RPMI7951 (cell line): ENCODE measurements around the gene CWC25. TPM values are rescaled to one million over a fixed set of nuclear protein-coding genes. Genes with fewer than 3 reads are reported as not detected.
"Not testable (repeated sequence)": the region's sequence is repeated elsewhere in the genome, so short reads cannot be mapped to it uniquely, and the experiment has no call there.

Experiments
- DNase-seq: peaks from one replicate; pipeline ENCODE4 v3.0.0-alpha.2; 2012; ENCODE audit warnings: low read depth
- total RNA-seq: library from RNA; depleted of rRNA; stranded (reverse); fragments of >200 nt; shearing (Covaris generic); gene quantifications from 2 replicates; pipeline ENCODE4 v1.2.3, GENCODE V29; 2014; rRNA removed

The CWC25 gene
- total RNA-seq, 1 experiment from 2014 or later, result 7.6 TPM

GRCh38 chr17:38789185-38789584 is 35.9 kb downstream of the CWC25 start:
- peak; percentile 42 for DNase-seq

- not testable (repeated sequence) for DNase-seq
Observed at GRCh38 chr17:38787999-38788398, 37.1 kb downstream of the CWC25 start.

- DNase-seq, result no peak
Observed at GRCh38 chr17:38786372-38786771, 38.7 kb downstream of the CWC25 start.

DNA sequence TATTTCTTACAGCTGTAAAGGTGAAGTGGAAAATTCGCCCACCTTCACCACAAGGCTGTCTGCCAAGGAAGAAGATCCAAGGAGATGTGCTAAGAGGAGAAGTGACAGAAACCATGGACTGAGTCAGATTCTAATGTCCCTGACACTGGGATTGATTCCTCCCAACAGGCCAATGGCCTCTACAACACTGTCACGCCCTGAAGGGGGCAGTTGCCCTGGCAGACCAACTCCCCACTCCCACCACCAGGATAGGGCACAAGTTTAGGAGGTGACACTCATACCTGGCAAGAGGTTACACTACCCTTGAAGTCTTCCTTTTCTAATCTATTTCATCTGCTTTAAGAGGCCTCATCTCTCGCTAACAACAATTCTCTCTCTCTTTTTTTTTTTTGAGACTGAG is 41.9 kb downstream of the CWC25 start:
- DNase-seq, result no peak

DNA sequence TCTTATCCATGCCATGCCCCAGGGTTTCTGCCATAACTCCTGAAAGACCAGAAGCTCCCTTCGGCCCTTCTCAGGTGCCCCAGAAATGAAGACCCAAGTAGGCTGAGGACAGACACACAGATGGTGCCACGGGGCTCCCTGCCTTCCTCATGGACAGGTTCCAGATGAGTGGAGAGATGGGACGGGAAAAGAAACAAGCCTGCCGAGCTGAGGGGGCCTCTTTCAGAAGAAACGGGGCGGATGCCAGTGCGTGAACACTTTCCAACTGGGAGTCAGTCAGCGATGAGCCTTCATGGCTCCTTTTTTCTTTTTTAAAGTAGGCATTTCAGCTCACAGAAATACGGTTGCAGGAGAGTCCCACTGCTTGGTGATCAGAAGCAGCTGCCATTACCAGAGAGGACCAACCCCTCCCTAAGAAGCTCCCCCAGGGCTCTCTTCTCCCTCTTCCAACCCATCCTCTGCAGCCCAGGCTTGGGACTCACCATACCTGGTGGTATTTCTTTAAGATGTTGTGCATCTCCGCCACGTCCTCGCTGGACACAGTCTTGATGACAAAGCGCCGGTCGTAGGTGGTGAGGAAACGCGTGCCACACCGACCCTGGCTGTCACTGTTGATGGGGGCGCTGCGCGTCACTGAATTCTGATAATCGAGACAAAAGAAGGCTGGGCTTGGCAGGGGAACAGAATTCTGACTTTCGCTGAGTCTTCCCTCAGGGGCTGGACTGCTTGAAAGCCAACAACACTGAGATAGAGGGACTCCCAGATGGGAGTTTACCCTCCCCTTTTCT is 45.0 kb downstream of the CWC25 start:
- no peak for DNase-seq

DNA sequence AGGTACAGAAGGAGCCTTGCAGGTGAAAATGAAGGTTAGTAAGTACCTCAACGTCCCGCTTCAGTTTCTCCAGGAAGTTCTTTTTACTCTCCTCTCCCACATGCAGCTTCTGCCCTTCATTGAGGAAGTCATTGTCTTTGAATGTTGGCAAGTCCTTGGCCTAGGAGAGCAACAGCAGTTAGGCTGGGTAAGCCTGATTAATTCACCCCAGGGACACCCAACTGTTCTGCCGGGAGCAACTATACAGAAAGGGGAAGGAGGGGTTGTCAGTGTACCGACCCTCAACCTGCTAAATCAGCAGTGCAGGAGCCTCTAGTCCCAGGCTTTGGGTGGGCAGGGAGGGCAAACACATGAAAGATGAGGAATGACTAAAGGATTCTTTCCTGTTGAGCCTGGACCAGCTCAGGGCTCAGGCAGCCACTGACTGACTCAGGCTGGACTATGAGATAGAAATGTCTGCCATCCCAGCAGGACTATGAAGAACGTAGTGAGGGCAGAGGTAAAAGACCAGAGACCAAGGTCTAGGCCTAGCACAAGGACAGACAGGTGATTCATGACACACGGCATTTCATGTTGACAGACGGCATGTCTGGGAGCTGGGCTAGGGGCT is 47.4 kb downstream of the CWC25 start:
- DNase-seq, result no peak

- no peak for DNase-seq
Observed at GRCh38 chr17:38773258-38773657, 51.9 kb downstream of the CWC25 start.

- no peak for DNase-seq
Observed at GRCh38 chr17:38768417-38768816, 56.7 kb downstream of the CWC25 start.

- no peak for DNase-seq
Observed at GRCh38 chr17:38766341-38766740, 58.8 kb downstream of the CWC25 start.

DNA sequence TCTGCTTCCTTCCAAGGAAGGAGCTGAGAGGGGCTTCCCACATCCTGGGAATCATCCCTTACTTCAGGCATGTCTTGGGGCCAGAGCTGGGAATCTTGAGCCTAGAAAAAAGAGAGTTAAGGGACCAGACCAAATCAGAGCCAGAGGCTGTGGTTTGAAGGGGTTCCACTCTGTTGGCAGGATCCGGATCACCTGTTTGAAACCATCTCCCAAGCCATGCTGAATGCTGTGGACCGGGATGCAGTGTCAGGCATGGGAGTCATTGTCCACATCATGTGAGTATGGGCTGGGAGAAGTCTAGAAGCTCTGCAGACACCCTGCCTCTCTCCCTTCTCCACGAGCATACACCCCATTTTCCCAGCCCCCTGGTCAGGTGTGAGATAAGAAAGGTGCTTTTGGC is 62.9 kb downstream of the CWC25 start:
- DNase-seq, result no peak

DNA sequence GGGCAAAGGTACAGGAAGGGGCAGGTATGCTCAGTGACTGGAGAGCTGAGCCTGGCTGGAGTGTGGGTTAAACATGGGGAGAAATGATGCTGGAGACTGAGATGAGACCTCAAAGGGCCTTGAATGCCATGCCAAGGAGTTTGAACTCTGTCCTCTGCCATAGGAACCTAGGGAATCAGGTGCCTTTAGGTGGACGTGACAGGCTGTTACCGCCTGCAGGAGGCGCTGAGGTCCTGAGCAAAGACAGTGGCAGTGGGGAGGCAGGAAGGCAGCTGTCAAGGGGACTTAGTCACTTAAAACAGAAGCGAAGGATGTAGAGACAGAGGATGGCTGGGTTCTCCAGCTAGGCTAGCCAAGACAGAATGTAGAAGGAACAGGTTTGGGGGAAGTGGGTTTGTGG is 63.5 kb downstream of the CWC25 start:
- DNase-seq, result no peak

DNA sequence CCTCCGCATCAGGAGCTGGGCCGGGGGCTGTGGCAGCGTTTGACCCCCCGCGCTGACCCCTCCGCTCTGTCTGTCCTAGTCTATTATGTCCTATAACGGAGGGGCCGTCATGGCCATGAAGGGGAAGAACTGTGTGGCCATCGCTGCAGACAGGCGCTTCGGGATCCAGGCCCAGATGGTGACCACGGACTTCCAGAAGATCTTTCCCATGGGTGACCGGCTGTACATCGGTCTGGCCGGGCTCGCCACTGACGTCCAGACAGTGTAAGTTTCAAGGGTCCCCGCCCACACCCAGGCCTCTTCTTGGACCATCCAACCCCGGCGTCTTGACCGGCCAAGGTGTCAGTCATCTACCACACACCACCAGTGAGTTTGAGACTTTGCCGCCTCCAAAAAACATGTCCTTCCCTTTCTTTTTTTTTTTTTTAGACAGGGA is 72.0 kb downstream of the CWC25 start:
- DNase-seq, result no peak

DNA sequence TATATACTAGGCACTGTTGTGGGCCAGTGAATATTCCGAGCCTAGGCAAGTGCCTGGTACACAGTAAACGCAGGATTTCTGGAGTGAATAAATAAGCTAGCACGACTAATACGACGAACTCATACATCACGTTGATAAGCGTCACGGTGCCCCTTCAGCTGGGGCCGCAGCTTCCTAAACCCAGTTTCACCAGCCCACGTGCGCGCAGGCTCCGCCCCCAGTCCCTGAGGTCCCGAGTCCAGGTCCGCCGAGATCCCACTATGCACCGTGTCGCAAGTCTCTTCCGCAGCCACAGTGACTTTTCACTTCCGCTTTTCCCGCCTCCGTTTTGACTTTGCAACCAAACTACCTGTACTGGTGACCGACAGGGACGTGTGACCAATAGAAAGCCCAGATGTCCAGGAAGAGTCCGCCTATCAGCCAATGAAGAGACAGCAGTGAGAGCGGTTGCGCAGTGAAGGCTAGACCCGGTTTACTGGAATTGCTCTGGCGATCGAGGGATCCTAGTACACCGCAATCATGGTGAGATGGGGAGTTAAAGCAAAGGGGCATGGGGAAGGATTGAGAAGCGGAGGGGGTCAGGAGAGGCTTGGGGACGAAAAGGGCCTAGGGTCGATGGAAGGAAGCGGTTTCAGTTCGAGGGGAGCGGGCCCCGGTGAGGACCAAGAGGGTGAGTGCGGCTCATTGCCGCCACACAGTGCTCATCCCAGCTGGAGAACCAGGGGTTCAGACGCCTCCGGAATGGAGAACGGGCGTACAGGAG is 72.6 kb downstream of the CWC25 start, which contains the start of gene PSMB3:
Gene PSMB3 (plus strand): TSS at position 434 of the 763 bp plus-strand sequence. CDS start 86 bp downstream, at position 520.
- peak; percentile 99 for DNase-seq

- DNase-seq, result peak; percentile 76
Observed at GRCh38 chr17:38751808-38752307, 73.3 kb downstream of the CWC25 start.

GRCh38 chr17:38751144-38751807 is 73.8 kb downstream of the CWC25 start:
- no peak for DNase-seq

Other genes with a start within 250 kb of the CWC25 start
- gene SRCIN1, start 219.4 kb downstream of the CWC25 start, total RNA-seq, result not detected in 2 replicates
- 1.7 and 1.8 TPM in 2 replicates for gene EPOP, start 150.4 kb downstream of the CWC25 start, total RNA-seq
- gene MLLT6, start 120.0 kb downstream of the CWC25 start, total RNA-seq, result 9.3 and 13.9 TPM in 2 replicates
- gene CISD3, start 95.0 kb downstream of the CWC25 start, total RNA-seq, result 6.0 and 6.9 TPM in 2 replicates
- gene PCGF2, start 77.0 kb downstream of the CWC25 start, total RNA-seq, result 3.8 and 7.6 TPM in 2 replicates
- 468 and 479 TPM in 2 replicates for gene PSMB3, start 72.6 kb downstream of the CWC25 start, total RNA-seq
- 28.8 and 29.6 TPM in 2 replicates for gene PIP4K2B, start 25.8 kb downstream of the CWC25 start, total RNA-seq
- 1,124 and 1,333 TPM in 2 replicates for gene RPL23, start 28.4 kb upstream of the CWC25 start, total RNA-seq
- gene LASP1, start 44.7 kb upstream of the CWC25 start, total RNA-seq, result 120 and 135 TPM in 2 replicates
- not detected in 2 replicates for gene FBXO47, start 142.1 kb upstream of the CWC25 start, total RNA-seq